ENCODE results near the gene TP63.

Gene TP63

GRCh38 chr3:189781415-189781814, 150.2 kb downstream of the TP63 start:
- no peak for DNase-seq

DNA sequence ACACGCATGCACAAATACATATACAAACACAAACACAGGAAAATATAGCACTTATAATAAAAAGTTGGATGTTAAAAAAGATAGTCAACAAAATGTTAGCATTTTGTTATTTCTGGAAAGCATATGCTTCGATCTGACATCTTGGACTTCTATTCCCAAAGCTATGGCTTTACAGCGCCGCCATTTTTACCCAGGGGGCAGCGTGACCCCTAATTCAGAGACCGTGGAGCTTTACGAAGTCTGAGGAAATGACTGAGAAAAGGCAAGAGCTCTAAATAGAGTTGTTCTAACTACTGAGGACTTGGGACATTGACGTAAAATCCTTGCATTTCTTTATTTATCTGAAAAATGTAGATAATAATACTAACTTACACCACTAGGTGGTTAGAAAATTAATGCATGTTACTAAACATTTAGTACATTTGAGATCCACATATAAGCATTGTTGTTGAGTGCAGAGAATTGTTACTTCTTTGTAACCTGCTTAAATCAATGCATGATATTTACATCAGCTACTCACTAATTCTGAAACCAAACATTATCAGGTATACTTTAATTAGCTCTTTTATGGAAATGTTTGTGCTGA, 155.4 kb downstream of the TP63 start:
- no peak for DNase-seq

- no peak for DNase-seq
Measured at GRCh38 chr3:189787191-189787590, 156.0 kb downstream of the TP63 start.

- DNase-seq = no peak
Measured at GRCh38 chr3:189787632-189788031, 156.4 kb downstream of the TP63 start.

- no peak for DNase-seq
Measured at GRCh38 chr3:189789432-189789831, 158.2 kb downstream of the TP63 start.

GRCh38 chr3:189790658-189791057, 159.5 kb downstream of the TP63 start:
- DNase-seq = peak in 2 of 3 experiments; percentile 38 to 44

DNA sequence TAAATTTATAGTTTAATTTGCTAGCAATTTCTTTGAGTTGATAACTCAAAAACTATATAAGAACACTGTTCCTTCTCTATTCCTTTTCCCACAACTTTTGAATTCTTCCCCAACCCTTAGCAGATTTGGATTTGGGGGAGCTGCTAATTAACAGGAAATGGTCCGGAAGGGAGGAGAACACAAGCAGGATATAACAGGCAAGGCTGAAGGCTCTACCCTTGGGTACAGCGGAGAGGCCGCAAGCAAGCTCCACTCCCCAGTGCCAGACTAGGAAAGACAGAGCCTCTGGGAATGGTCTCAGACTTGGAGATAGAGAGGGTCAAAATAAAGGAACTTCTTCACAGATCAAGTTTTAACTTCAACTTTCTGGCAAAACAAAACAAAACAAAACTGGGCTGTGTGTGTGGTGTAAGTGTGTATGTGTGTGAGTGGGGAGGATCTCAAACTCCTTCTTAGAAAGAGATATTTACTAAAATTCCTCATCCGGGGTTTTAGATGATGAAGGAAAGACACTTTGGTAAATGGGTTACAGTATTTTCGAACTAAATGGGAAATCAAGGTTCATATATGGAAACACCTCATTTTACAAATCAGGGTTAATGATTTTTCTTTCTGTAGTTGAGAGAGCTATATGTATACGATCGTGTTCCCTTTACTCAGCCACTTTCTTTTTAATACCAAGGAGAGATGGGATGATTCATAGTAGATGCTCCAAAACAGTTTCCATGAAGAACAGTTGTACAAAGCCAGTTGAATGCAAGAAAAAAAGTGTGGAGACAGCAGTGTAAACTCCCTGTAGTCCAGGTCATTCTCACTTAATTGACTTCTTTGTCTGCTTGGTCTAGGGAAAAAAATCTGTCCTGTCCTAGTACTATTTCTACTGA, 161.1 kb downstream of the TP63 start:
- no peak for DNase-seq

DNA sequence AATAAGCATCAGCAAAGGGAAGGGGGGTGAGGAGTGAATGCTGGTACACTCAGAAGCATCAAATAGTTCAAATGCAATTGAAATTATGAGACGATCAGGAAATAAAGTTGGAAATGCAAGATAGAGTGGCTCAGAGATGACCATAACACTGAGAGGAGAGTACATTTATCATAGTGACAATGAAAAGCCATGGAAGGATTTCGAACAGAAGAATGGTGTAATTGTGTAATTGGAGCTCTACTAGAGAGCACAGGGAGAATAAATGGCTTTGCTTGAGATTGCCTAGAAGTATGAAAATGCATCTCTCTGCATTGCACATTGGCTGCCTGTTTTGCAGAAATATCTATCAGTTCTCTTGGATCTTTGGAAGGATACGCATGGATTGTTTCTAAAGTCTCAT, 163.3 kb downstream of the TP63 start:
- peak in 2 of 3 experiments; percentile 51 to 67 for DNase-seq

GRCh38 chr3:189797103-189797750, 166.0 kb downstream of the TP63 start:
- DNase-seq = no peak

DNA sequence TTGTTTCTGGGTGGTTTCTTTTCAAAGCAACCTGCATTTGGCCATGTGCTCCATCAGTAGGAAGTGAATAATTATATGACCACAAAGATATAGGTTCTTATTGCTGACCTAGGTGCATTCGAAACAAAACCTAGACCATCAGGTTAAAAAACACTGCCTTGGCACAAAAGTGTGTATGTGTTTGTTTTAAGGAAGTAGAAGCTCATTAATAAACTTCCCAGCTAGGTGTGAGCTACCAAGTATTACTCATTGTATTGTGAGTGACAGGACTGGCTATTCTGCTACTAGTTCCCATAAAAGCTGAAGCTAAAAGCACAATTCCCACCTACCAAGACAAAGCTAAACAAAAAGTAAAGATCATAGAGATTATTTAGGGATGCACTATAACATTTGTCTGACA, 168.2 kb downstream of the TP63 start:
- DNase-seq = no peak

DNA sequence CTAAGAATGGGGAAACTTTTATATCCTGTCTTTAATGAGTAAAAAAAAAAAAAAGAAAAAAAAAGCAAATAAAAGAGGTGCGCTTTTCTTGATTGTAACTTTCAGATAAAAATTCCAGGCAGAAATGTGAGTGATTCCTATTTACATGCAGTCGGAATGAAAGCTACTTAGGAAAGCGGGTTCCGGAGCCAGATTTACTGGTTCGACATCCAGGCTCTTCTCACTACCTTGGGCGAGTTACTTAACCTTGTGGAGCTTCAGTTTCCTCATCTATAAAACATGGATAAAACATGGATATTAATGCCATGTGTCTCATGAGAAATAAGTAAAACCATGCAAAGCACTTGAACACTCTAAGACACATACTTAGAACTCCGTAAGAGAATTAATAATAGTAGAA, 169.2 kb downstream of the TP63 start:
- DNase-seq = no peak

- peak in 2 of 3 experiments; percentile 28 to 78 for DNase-seq
Measured at GRCh38 chr3:189803254-189803653, 172.1 kb downstream of the TP63 start.

DNA sequence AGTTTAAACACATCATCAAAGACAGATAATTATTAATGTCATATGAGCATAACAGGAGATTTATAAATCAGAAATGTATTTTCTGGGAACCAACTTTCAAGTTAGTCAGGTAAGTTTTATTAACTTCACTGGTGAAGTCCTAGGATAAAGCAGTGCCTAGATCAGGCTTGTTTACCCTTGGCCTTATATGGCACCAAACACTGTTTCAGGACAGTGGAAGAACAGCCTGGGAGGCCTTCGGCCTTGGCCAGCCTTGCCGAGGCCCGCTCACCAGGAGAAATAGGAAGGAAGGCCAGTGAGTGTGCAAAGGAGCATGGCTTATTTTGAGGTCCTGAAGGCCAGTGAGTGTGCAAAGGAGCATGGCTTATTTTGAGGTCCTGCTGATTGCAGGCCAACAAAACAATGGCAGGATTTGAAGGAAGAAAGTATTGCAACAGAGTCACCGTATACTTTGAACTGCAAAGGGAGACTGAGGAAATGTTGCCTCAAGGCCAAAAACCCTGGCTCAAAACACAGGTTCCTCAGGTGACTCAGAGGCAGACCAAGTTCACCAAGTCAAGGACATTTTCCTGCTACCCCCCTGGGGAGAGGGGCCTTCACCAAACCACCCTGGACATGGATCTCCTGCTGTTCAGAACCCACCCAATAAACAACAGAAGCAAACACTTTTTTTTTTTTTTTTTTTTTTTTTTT, 174.3 kb downstream of the TP63 start:
- peak in 1 of 3 experiments; percentile 49 for DNase-seq

DNA sequence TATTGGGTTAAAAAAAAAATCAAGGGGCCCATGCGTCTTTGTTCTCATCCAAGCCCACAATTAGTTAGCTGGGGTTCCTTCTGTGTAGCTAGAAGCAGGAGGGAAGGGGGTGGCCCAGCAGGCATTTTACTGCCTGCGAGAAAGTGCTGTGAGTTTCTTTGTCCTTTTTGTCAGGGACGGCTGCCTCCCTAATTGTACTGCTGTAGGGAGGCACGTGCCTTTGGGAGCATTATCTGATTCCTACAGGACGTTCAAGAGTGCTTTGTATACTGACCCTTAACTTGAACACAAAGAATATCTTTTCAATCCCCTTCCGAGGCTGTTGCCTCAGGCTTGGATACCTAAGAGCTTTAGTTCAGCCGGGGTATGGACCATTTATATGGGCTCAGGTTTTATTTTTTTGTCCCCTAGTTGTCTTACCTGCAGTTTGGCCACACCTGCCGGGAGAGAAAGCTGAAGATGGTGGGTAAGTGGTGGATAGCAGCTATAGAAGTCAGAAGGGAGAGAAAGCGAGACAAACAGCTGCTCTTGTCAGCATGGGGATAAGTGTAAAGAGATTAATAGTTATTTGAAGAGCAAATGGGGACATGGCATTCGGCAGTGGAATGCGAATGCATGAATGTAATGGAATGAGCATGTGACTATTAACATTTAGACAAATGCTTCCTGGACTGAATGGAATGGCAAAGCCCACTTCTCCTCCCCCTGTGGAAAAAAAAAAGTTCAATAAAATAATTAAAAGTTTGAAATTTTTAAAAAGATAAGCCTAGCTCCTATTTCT, 175.2 kb downstream of the TP63 start:
- DNase-seq = peak; percentile 53 to 82 (median 64)

DNA sequence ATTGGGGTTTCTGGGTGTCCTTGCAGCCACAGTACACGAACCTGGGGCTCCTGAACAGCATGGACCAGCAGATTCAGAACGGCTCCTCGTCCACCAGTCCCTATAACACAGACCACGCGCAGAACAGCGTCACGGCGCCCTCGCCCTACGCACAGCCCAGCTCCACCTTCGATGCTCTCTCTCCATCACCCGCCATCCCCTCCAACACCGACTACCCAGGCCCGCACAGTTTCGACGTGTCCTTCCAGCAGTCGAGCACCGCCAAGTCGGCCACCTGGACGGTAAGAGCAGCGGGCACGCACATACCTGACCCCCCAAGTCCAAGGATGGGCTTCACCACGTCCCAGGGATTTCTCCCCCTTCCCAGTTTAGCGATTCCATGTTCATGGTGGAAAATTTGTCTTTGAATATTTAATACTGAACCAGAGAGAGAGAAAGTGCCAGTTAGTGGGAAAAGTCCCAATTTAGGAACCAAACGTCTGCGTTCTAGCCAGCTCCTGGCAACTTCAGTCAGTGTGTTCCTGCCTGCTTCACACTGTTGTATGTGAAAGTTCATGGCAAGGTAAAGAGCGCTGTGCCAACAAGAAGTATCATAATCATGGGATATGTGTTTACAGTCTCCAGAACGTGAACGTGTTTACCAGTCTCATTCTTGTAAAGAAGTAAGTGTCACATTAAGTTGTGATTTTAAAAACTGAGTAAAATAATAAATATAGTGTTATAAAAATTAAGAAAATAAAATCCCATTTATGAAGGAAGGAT, 177.2 kb downstream of the TP63 start:
- DNase-seq = no peak

- DNase-seq = no peak
Measured at GRCh38 chr3:189809583-189809982, 178.4 kb downstream of the TP63 start.

GRCh38 chr3:189812806-189813465, 181.7 kb downstream of the TP63 start:
- no peak for DNase-seq

- peak in 1 of 3 experiments; percentile 40 for DNase-seq
Measured at GRCh38 chr3:189813647-189814240, 182.6 kb downstream of the TP63 start.

DNA sequence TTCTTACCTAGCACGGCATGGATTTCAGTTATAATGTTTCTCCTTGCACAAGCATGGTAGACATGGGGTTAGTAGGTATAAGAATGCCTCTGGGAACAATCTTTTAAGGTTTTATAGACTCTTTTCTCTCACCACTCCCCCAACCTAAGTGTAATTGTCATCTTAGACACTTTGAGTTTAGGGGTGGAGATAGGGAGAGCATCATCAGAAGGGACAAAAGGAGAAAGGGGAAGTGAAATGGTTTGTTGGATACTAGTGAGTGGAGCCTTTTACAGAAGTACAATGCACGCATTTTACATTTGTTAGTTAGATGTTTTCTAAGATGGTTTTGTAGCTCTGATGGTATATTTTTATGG, 189.2 kb downstream of the TP63 start:
- DNase-seq = no peak

GRCh38 chr3:189821262-189821661, 190.1 kb downstream of the TP63 start:
- DNase-seq = no peak

- no peak for DNase-seq
Measured at GRCh38 chr3:189822726-189823125, 191.5 kb downstream of the TP63 start.

All from NCI-H1417 (cell line).